GM19467 (cell line): ENCODE measurements around the gene POLR3A.

Source experiments
- ATAC-seq: cut with Tn5 transposase; IDR thresholded peaks from one replicate; pipeline ENCODE4 v1.9.1; 2021; ENCODE audit warnings: mild to moderate bottlenecking, moderate library complexity; ENCODE audit not compliant: unreplicated experiment

The POLR3A gene

DNA sequence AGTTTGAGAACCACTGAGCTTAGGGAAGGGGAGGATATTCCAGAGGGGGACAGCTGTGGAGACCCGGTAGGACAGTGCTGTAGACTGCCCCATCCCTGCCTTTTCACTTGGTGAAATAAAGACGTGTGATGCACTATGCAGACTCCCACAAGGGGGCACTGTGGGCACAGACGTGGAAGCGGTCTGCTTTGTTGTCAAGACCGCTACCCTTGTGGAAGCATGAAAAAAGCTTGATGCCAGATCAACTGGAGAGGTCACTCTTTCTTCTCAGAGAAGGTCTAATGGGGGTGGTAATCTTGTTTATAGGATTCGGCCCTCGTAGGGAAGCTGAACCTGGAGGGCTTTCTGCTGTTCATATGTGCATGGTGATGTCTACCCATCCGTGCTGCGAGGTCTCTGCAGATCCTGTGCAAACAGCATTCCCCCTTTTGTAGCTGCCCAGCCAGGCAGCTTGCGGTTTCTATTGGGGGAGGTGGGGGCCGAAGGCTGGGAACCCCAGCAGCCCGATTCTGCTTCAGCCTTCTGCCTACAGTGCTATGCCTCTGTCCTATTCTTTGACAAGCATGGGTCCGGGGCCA is 18.1 kb upstream of the POLR3A start:
- peak; percentile 47 for ATAC-seq

- ATAC-seq, result no peak
These were observed 17.5 kb upstream of the POLR3A start for GRCh38 chr10:78046711-78047269.

DNA sequence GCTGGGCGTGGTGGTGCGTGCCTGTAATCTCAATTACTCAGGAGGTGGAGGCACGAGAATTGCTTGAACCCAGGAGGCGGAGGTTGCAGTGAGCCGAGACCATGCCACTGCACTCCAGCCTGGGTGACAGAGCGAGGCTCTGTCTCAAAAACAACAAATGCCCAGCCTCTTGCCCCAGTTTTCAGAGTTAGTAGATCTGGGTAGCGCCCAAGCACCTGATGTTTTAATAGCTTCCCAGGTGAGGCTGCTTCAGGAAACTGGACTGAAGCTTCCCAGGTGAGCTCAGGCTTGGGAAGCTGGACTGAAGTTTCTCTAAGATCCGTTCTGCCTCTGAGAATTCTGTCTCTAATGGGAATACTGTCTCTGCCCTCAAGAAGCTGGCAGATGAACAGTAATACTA is 16.5 kb upstream of the POLR3A start:
- ATAC-seq, result no peak

DNA sequence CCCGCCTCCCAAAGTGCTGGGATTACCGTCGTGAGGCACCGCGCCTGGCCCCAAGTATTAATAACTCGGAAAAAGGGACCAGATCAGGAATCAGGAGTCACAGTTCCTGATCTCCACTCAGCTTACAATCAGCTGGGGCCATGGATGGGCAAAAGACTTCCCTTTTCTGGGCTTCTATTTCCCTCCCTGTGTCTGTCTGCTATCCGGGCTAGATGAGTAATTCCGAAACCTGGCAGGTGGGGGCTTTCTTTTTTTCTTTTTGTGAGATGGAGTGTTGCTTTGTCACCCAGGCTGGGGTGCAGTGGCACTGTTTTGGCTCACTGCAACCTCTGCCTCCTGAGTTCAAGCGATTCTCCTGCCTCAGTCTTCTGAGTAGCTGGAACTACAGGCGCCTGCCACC is 15.9 kb upstream of the POLR3A start:
- peak; percentile 57 for ATAC-seq

- ATAC-seq, result no peak
These were observed 15.4 kb upstream of the POLR3A start for GRCh38 chr10:78044699-78045098.

DNA sequence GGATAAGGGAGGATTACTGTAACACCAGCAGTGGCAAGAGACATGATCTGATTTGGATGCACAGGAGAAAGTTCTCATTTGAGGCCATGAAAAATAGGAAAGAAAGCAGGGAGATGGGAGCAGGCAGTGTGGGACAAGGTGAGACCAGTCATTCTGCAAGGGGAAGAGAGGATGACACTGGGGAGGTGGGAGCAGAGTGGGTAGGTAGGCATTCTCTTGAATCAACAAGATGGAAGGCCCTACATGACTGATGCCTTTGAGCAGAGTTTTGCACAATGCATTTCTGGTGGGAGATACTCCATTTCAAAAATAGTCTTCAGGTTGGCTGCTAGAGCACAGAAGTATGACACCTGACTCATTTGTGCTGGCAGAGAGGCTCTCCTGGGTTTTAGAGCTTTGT is 14.9 kb upstream of the POLR3A start:
- ATAC-seq, result no peak

GRCh38 chr10:78042752-78043104 is 13.4 kb upstream of the POLR3A start:
- no peak for ATAC-seq

GRCh38 chr10:78042058-78042751 is 12.9 kb upstream of the POLR3A start:
- ATAC-seq, result no peak

- no peak for ATAC-seq
These were observed 12.1 kb upstream of the POLR3A start for GRCh38 chr10:78041170-78042057.

DNA sequence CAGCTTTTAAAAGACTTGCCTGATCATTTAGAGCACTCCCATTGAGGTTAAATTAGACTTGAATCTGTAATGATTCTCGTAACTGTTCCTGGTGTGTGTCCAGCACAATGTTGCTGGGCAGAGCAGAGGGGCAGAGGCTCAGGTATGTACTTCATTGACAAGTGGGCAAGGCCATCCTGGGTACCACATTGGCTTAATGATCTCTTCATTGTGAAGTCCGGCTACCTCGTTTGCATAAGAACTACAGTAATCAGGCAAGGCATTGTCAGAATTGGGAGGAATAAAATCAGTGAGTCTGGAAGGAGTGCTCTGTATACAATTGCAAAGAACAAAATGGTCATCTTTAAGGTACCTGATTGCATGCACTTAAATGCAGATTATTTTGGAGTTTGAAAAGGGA is 10.4 kb upstream of the POLR3A start:
- ATAC-seq, result no peak

DNA sequence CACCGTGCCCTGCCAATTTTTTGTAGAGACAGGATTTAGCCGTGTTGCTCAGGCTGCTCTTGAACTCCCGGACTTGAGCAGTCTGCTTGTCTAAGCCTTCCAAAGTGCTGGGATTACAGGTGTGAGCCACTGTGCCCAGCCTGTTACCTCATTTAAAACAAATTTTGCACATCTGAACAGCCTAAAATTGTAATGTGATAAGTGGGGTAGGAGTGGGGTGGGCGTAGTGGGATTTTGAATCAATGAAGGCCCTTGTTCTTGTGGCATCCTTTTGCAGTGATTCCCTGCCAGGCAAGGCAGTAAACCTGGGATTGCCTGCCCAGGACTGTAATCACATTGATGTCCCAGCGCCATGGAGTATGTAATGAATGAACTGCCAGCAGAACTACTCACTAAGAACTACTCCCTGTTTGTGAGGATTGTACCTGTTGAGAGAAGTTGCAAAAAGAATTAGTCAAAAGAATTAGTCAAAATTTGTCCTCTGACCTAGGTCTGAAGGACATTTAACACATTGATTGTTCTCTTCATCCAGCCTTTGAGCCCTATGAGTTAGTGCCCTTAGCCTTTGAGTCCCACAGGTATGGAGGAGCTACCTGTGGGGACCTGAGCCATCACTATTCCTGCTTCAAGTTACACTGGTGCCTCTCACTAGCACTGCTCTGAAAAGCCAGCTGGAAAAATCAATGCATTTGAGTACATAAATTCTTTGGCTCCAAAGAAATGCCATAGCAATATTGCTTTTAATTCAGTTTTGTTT is 9.7 kb upstream of the POLR3A start:
- ATAC-seq, result no peak

DNA sequence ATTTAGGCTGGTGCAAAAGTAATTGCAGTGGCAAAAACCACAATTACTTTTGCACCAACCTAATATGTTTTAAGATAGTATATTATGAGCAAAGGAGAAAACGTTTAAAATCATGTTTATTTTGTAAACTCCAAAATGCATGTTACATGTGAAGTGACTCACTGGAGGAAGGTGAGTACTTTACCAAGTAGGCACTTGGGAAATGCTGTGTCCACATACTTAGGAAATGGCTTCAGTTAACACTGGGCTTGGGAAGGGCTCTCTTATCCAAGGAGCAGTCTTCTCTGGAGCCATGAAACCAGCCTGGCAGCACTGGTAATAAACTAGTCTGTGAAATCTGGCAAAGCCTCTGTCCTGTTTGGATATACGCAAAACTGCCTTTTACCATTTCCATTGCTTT is 8.8 kb upstream of the POLR3A start:
- no peak for ATAC-seq

- no peak for ATAC-seq
These were observed 6.7 kb upstream of the POLR3A start for GRCh38 chr10:78035933-78036583.

GRCh38 chr10:78035437-78035836 is 6.1 kb upstream of the POLR3A start:
- no peak for ATAC-seq

DNA sequence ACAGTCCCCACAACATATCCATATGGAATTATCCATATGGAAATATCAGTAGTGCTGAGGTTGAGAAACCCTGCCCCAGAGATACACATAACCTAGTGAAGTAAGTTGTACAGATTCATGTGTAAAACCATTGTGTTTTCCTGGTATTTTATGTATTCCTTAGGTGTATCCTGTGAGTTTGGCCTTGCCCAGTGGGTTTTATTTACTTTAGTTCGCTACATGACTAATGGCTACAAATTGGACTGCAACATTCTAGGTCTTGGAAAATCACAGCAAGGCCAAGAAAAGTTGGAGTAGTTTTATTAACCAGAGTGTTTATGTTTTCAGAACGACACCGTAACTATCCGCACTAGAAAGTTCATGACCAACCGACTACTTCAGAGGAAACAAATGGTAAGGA is 5.7 kb upstream of the POLR3A start:
- no peak for ATAC-seq

DNA sequence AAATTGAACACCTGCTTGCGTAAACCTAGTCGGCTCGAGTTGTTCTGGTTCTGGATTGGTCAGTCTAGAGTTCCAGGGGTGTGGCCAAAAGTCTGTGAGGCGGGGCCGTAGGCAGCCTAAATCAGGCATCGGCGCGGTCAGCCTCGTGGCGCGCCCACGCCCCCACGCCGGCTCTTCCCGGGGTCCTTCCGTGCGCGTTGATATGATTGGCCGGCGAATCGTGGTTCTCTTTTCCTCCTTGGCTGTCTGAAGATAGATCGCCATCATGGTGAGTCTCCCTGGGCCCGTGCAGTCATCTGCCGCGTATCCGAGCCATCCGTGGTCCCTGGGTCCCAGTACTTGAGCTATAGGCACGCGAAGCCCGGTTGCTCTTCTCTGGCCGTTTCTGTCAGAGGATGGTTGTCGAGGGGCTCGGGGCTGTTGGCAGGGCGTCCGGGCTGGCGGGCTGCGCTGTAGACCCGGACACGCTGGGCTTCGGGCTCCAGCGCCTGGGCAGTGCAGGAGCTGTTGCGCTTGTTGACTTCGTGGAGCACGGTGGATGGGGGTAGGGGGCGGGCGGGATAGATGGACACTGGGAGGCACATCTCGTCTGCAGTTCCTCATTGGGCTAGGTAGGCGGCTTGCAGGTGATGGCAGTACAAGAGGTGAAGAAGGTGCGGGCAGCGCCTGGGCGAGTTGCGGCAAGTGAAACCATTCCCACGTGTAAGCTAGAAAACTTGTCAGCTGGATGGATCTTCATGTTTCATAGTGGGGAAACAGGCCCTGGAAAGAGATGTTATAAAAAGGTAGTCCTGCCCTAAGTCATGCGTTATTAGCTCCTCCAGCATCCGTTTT is 4.5 kb upstream of the POLR3A start, which contains the start of gene RPS24:
Gene RPS24, plus strand, starts transcription at position 227 of the 834 bp plus-strand sequence. Its CDS starts 39 bp downstream, at position 266.
- ATAC-seq, result peak; percentile 81

DNA sequence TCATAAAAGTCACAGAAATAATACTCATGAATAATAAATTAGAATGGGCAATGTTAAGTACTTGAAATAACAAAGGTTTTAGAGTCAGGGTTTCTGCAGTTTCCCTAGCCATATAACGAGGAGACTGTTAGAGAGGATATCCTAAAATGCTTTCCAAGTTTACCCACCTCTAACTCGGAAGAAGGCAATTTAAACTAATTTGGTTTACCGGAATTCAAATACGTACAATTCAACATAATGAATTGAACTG is 4.0 kb upstream of the POLR3A start:
- ATAC-seq, result no peak

DNA sequence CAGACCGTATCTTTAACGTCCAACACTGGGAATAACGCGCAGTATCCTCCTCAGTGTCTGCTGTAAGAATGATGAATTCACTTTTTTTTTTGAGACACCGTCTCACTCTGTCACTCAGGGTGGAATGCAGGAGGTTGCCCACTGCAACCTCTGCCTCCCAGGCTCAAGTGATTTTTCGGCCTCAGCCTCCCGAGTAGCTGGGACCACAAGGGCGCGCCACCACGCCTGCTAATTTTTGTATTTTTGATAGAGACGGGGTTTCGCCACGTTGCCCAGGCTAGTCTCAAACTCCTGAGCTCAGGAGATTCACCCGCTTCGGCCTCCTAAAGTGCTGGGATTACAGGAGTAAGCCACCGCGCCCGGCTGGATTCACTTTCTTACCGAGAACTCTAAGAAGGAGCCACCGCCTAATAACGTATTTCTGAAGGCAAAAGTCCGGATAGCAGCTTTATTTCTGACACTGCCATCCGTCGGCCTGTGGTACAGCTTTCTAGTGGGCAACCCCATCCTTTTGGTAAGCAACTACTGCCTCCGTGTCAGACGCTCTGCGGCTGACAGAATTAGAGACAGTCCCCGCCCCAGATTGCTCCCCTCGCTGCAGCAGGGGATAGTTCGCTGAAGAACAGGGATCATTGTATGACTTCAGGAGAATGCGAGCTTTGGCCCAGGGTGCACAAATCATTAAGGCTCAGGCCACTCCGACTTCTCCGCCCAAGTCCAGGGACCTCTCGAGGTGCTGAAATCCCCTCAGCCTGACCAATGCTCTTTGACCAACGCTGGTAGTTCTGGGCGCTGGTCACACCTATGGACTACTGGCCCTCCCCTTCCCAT is 662 bp downstream of the POLR3A start:
- no peak for ATAC-seq
